GM19193 (cell line): ENCODE measurements around the gene ABCA10.

Source experiments
- POLR2A ChIP-seq: IDR thresholded peaks from 4 replicates; pipeline ENCODE4 v1.6.1; 2011; ENCODE audit not compliant: insufficient read depth, insufficient read length; ENCODE audit errors: extremely low read depth

The ABCA10 gene

GRCh38 chr17:69239611-69240600 lies 11.3 kb upstream of the ABCA10 start:
- TF ChIP-seq POLR2A, result no peak

GRCh38 chr17:69236946-69237345 lies 8.3 kb upstream of the ABCA10 start:
- TF ChIP-seq POLR2A, result no peak

- TF ChIP-seq POLR2A, result no peak
These were observed 7.8 kb upstream of the ABCA10 start for GRCh38 chr17:69236464-69236863.

- TF ChIP-seq POLR2A, result no peak
These were observed 6.9 kb upstream of the ABCA10 start for GRCh38 chr17:69235338-69236058.

GRCh38 chr17:69232650-69233049 lies 4.0 kb upstream of the ABCA10 start:
- TF ChIP-seq POLR2A, result no peak

GRCh38 chr17:69231521-69231920 lies 2.9 kb upstream of the ABCA10 start:
- TF ChIP-seq POLR2A, result no peak

GRCh38 chr17:69230939-69231338 lies 2.3 kb upstream of the ABCA10 start:
- TF ChIP-seq POLR2A, result no peak

- no peak for TF ChIP-seq POLR2A
These were observed 606 bp downstream of the ABCA10 start for GRCh38 chr17:69228018-69228417.

GRCh38 chr17:69227541-69227940 lies 1.1 kb downstream of the ABCA10 start:
- no peak for TF ChIP-seq POLR2A

- no peak for TF ChIP-seq POLR2A
These were observed 4.8 kb downstream of the ABCA10 start for GRCh38 chr17:69223809-69224208.

GRCh38 chr17:69222707-69223258 lies 5.8 kb downstream of the ABCA10 start:
- no peak for TF ChIP-seq POLR2A

GRCh38 chr17:69220098-69220497 lies 8.5 kb downstream of the ABCA10 start:
- TF ChIP-seq POLR2A, result no peak

GRCh38 chr17:69218986-69219385 lies 9.6 kb downstream of the ABCA10 start:
- TF ChIP-seq POLR2A, result no peak

GRCh38 chr17:69213059-69213813 lies 15.4 kb downstream of the ABCA10 start:
- no peak for TF ChIP-seq POLR2A

GRCh38 chr17:69208640-69209039 lies 20.0 kb downstream of the ABCA10 start:
- no peak for TF ChIP-seq POLR2A
